HUDEP-2 (cell line): ENCODE data around the gene ETV7.
"Not testable (repeated sequence)": the region's sequence is repeated elsewhere in the genome, so short reads cannot be mapped to it uniquely, and the experiment has no call there.

Source experiments
- DNase-seq, 76 experiments: peaks; one replicate each; lab custom pipeline; 2025; ENCODE audit not compliant: unreplicated experiment in 76 of 76; lab: John Stamatoyannopoulos, UW

ETV7 gene

DNA sequence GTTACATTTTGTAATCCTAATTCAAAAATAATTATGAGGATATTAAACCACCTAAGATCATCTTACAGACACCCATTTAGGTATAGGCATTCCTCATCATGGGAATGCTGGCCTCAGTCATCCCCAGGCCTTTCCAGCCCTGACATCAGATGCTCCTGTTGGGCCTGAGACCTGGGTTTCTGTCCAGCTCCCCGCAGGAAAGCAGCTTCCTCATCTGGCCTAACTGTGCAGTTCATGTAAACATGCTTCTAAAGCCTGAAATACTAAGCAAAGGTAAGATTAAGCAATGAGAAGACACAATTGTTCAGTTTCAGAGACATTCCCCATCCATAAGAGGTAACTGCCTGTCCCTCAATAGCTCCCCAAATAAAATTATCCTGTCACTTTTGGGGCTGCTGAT is 19.0 kb downstream of the ETV7 start:
- DNase-seq, result no peak

DNA sequence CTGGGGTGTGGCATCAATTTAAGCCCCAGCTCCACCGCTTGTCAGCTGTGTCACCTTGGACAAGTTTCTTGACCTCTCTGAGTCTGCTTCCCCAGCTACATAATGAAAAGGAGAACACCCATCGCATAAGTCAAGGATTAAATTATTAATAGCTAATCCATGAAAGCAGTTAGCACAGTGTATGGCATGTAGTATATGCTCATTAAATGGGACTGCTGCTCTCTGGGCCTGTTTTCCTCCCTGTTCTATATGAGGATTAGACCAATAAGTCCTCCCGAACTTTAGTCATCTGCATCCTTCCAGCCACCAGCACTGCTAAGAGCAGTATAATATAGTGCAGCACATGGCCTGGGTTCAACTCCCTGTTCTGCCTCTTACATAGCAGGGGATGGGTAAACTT is 19.7 kb downstream of the ETV7 start:
- no peak for DNase-seq

DNA sequence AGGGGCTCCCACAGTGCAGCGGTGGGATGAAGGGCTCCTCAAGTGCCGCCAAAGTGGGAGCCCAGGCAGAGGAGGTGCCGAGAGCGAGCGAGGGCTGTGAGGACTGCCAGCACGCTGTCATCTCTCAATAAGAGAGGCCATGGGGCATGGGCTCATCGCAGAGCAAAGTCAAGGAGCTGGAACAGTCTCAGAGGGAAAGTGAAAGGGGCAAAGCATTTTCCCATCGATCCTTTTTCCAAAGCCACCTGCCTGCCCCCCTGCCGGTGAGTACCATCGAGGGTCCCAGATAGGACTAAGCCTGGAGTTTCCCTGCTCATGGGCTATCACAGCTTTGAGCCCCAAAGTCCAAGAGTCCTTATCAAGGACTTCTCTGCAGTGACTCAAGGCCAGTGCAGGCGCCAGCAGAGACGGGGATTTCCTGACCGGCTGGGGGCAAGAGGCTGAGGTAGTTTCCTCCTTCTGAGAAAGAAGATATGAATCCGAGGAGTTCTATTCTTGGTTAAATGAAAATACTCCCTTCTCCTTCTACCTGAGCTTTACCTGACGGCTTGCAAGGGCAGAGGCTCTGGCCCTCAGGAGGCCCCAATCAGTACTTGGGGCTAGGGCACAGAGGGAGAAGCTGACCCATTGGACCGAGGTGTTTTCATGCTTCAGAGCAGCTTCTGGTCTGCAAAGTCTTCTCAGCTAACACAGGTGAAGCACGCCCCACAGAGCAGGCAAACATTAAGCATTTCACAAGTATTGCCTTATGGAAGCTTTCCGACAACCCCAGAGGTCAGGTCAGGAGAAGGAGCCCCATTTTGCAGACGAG is 22.6 kb downstream of the ETV7 start:
- peak in 1 of 76 experiments; percentile 20 for DNase-seq

DNA sequence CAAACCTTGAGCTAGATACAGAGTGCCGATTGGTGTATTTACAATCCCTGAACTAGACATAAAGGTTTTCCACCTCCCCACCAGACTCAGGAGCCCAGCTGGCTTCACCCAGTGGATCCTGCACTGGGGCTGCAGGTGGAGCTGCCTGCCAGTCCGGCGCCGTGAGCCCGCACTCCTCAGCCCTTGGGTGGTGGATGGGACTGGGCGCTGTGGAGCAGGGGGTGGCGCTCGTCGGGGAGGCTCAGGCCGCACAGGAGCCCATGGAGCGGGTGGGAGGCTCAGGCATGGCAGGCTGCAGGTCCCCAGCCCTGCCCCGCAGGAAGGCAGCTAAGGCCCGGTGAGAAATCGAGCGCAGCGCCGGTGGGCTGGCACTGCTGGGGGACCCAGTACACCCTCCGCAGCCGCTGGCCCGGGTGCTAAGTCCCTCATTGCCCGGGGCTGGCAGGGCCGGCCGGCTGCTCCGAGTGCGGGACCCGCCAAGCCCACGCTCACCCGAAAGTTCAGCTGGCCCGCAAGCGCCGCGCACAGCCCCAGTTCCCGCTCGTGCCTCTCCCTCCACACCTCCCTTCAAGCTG is 23.3 kb downstream of the ETV7 start:
- not testable (repeated sequence) for DNase-seq

GRCh38 chr6:36363371-36363752 is 24.1 kb downstream of the ETV7 start:
- not testable (repeated sequence) for DNase-seq

- no peak for DNase-seq
Measured at GRCh38 chr6:36362551-36363370, 24.7 kb downstream of the ETV7 start.

- DNase-seq, result no peak
Measured at GRCh38 chr6:36361071-36361470, 26.4 kb downstream of the ETV7 start.

DNA sequence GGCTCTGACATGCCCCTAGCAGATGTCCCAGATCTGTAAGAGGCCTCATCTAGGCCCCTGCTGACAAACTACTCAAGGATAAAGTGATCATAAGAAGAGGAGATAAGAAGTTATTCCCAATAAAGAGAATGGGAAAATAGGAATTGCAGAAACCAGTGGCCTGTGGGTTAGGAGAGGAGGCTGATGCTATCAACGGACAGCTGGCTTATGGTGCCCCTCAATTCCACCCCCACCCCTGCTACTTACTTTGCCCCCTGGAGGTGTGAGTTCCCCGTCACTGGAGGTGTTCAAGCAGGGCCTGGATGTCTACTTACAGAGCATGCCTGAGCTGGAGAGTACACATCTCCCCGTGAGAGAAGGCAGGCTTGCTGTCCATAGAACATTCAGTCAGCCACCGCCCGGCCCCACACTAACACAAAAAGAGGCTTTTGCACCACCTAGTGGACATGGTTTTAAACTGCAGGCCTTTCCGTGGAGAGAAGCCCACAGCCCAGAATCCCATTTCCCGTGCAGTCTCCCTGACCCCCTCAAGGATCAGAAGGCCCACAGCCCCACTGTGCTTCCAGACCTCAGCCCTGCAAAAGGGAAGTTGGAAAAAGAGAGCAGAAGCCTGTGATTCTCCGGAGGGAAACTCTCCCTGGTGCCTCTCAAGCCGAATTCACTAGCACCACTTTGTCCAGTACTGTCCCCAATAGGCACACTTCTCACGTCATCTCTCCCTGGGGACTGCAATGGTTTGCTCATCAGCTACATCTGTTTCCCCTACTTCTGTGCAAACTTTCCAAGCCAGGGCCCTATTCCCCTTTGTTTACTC is 27.0 kb downstream of the ETV7 start:
- peak in 64 of 76 experiments; percentile 16 to 82 (median 61) for DNase-seq

GRCh38 chr6:36358226-36358915 is 29.1 kb downstream of the ETV7 start:
- DNase-seq, result peak in 2 of 76 experiments; percentile 22 to 24

GRCh38 chr6:36357872-36358225 is 29.6 kb downstream of the ETV7 start:
- peak in 3 of 76 experiments; percentile 15 to 31 (median 18) for DNase-seq

DNA sequence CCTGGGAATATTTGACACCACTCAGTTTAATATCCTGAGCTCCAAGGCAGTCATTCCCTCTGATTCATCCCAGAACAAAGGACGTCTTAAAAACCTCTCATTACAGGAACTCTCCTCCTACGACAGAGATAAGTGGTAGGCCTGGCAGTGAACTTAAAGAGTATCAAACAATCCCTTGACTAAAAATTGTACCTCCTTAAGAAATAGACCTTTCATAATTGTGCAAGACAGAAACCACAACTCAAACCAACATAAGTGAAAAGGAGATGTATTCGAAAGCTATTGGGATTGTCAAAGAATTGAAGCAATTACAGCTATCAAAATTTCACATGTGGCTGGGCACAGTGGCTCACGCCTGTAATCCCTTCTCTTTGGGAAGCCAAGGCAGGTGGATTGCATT is 31.6 kb downstream of the ETV7 start:
- no peak for DNase-seq

DNA sequence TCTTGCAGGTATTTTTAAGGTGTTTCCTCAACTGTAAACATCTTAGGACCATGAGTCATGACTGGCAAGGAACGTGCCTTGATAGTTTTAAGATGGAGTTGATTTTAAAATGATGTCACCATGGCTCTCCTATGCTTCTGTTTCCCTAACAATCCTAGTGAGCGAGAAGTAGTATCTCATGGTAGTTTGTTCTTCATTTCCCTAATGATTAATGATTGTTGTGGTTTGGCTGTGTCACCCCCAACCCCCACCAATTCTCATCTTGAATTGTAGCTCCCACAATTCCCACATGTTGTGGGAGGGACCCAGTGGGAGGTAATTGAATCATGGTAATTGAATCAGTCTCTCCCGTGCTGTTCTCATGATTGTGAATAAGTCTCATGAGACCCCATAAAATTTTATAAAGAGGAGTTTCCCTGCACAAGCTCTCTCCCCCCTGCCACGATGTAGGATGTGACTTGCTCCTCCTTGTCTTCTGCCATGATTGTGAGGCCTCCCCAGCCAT is 34.0 kb downstream of the ETV7 start:
- DNase-seq, result no peak

DNA sequence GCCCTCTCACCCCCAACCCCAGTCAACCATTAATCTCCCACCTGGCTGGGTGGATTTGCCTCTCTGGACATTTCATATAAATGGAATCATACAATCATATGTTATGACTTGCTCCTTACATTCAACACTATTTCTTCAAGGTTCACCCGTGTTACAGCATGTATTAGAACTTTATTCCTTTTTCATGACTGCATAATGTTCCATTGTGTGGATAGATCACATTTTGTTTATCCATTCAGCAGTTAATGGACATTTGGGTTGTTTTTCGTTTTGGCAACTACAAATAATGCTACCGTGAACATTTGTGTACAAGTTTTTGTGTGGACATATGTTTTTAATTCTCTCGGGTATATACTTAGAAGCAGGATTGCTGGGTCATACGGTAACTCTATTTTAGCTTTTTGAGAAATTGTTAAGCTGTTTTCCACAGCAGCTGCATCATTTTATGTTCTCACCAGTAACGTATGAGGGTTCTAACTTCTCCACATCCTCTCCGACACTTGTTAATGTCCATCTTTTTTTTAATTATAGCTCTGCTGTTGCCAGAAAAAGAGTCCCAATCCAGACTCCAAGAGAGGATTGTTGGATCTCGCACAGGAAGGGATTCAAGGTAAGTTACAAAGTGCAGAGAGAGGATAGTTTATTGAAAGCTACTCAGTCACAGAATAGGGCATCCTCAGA is 34.9 kb downstream of the ETV7 start:
- DNase-seq, result no peak

DNA sequence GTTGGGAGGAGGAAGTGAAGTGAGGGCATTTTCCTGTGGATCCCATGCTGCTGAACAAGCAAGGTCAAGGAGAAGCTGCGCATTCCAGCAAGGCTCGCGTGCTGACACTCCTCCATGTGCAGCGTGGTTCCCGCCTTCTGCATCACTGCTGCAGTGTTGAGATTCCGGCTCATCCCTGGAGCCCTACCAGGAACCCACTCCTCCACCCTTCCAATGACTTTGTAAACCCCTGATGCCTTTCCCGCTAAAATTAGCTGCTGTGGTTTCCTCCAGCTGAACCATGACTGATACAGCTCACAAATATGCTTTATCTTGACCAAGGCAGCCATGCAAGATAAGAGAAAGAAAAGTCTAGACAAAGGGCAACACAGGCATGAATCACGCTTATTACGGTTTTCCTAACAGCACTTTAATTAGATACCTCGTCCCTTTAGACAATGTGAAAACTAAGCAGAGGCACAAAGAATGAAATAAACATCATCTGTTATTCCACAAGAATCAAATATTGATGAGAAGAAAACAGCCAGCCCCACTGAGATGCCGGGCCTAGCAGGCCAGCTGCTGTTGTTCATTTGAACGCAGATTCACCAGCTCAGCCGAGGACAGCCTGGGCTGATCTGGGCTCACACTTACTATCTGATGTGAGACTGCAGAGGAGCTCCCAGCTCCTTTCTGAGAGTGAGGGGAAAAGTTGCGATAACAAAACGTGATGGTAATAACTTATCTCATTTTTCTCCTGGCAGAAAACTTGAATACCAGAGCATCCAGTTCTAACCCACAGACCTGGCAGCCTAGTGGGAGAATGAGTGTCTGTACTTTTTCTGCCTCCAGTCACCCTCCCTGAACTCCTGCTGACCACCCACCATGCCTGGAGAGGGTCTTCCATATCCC is 36.5 kb downstream of the ETV7 start:
- peak in 70 of 76 experiments; percentile 15 to 85 (median 52) for DNase-seq

DNA sequence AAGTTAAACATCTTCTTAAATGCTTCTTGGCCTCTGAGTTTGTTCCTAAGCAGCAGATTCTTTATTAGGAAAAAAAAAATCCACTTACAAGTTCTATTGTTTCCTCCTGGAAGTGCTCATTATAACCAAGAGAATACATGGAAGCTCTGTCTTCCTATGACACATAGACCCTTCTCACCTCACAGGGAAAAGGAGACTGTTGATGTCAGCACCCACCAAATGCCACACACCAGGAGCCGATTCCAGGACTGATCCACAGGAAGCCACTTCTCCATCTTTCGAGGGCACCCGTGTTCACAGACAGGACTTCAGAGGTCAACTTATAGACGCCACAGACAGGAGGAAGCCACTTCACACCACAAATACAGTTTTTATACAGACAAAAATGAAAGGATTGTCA is 37.4 kb downstream of the ETV7 start:
- DNase-seq, result no peak

DNA sequence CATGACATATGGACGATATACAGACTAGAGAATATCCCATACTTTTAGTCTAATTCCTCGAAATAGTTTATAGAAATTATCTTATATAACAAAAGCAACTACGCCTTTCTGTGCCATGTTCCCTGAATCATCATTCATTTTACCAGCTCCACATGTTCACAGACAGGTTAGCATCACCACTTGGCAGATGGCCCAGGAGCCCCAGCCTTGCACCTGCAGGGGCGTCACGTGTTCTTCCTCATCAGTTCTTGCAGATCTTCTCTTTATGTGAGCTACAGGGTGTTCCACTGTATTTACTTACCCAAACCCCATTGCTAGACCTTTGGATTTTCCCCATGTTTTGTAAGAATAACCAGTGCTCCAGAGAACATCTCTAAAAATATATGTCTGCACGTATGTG is 38.2 kb downstream of the ETV7 start:
- DNase-seq, result peak in 6 of 76 experiments; percentile 8 to 32 (median 14)

GRCh38 chr6:36347621-36348020 is 39.8 kb downstream of the ETV7 start:
- DNase-seq, result peak in 68 of 76 experiments; percentile 16 to 96 (median 64)
